ENCODE data around the gene TSPY1.
"Not testable (repeated sequence)": the region's sequence is repeated elsewhere in the genome, so short reads cannot be mapped to it uniquely, and the experiment has no call there.

GRCh38 chrY:9516287-9516686 is 49.5 kb downstream of the TSPY1 start:
- TF ChIP-seq EP300, CTCF, POLR2AphosphoS5 (IDR thresholded peaks at IDR 0.05): not testable (repeated sequence)
